H7 (cell line): ENCODE measurements around the gene GNG7. TPM values are rescaled to one million over a fixed set of nuclear protein-coding genes. Genes with fewer than 3 reads are reported as not detected.
A peak's percentile ranks its signal among the peaks of the same experiment; 100 is the strongest.
"Not testable (repeated sequence)": the region's sequence is repeated elsewhere in the genome, so short reads cannot be mapped to it uniquely, and the experiment has no call there.

ENCODE experiments used
- DNase-seq: peaks from one replicate; pipeline ENCODE4 v3.0.0; 2012
- H3K27me3 ChIP-seq: 2 replicates; pipeline ENCODE4 v1.6.0; 2011; ENCODE audit warnings: mild to moderate bottlenecking, low read length; ENCODE audit not compliant: control insufficient read depth, insufficient read depth
- H3K36me3 ChIP-seq: replicated peaks from 2 replicates; pipeline ENCODE4 v1.5.1; 2011; ENCODE audit warnings: low read length; ENCODE audit not compliant: control insufficient read depth, insufficient read depth
- H3K4me3 ChIP-seq: 2 replicates; pipeline ENCODE4 v1.5.1; 2011; ENCODE audit warnings: low read depth, mild to moderate bottlenecking, control low read depth, low read length, moderate library complexity; ENCODE audit not compliant: insufficient read depth
- total RNA-seq: library from RNA; depleted of rRNA; stranded (reverse); fragments of >200 nt; shearing (Covaris generic); gene quantifications from 2 replicates; pipeline ENCODE4 v1.2.3, GENCODE V29; 2014

Gene GNG7
- total RNA-seq, 1 experiment from 2014 or later = 1.1 TPM

DNA sequence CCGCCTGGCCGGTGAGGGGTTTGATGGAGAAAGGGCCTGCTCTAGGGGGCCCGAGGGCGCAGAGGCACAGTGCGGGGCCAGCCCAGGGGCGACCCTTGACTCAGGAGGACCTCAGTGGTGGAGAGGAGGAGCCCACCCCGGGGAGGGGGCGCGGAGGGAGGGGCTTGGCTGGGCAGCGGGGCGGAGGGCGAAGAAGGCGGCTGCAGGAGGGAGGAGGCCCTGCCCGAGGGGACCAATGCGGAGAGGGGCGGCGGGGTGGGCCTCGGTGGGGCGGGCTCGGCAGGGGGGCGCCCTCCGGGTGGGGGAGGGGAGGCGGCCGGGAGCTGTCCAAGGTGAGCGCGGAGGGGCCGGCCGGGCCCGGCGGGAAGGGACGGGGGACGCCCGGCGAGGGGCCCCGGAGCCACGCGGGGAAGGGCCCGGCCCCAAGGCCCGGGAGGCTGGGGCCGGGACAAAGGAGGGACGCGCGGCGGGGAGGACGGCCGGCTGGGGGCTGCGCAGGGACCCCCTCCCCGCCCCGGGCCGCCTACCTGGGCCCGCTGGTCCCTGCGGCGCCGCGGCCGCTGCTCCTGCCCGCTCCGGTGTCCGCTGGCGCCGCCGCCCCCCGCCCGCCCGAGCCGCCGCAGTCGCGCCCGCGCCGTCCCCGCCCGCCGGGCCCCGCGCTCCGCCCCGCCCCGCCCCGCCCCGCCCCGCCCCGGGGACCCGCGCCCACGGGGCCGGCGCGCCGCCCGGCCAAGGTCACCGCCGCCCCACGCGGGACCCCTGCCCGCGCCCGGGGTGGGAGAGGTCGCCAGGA lies 18.5 kb upstream of the GNG7 start, which contains the start of gene DIRAS1:
TSS of gene DIRAS1 (minus strand) at position 596 of the 793 bp plus-strand sequence. CDS start 3,566 bp downstream, outside the sequence.
- Histone ChIP-seq H3K27me3 (peaks cover 11% of the 10 kb centered on the region), H3K36me3 (no peaks in the 10 kb centered on the region), H3K4me3 (peak within 1 kb of the TSS; percentile 52)
- peak; percentile 96 for DNase-seq

DNA sequence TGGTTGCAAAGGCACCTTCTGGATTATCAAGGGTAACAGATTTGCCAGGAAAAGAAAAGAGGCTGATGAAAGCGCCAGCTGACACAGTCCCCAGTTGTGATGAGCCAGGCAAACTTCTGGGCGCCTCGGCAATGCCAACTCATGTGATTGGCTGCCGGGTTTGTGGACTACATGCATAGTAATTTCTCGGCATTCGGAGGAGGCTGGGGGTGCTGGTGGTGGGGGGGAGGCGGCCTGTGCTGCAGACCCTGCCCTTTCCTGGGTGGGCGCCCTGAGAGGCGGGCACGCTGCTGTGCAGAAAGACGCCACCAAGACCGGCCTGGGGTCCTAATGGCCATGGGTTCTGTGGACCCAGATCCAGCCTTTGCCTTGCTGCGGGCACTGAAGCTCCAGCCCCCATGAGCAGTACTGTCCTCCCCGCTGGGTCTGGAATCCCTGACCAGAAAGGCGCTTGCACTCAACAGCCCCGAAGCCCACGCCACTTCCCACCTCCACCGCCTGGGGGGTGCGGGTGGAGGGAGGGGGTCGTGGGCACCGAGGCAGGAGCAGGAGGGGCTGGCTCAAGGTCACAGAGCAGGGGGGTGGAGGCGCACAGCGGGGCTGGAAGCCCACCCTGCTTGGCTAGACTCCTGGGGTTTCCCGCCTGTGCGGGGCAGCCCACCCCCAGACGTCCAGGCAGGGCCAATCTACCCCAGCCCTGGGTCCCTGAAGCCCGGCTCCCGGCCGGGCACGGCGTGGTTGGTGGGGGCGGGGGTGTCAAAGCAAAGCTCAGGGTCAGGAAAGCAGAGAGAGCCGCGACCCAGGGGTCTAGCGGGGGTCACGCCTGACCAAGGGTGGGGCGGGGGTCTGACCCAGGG lies 17.7 kb upstream of the GNG7 start:
- peak; percentile 91 for DNase-seq
- Histone ChIP-seq H3K36me3 (no peaks in the 10 kb centered on the region), H3K27me3 (peaks cover 11% of the 10 kb centered on the region), H3K4me3 (peak overlapping the region; percentile 46)

DNA sequence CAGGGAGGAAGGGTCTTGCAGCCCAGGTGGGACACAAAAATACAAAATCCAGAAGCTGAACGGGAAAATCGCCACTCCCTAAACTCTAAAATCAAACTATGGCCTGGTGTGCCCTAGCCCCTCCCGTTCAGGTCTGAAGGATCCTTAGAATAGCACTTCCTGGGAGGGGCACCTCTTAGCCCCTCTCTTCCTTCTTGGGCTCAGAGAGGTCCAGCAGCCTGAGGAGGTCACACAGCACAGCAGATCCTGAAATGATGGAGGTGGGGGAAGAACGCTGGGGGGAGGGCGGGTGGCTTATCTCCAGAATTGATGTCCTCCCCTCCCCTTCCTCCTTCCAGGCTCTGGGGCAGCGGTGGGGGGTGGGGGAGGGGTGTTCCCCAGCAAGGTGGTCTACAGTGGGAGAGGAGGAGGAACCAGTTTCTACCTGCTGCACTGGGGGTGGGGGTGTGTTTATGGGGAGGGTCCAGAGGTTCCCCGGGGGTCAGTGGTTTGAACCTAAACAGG lies 16.8 kb upstream of the GNG7 start:
- DNase-seq = peak; percentile 68
- no peaks in the 10 kb centered on the region for H3K36me3 ChIP-seq
- peaks cover 11% of the 10 kb centered on the region for H3K27me3 ChIP-seq
- H3K4me3 ChIP-seq = no peak overlapping the region

DNA sequence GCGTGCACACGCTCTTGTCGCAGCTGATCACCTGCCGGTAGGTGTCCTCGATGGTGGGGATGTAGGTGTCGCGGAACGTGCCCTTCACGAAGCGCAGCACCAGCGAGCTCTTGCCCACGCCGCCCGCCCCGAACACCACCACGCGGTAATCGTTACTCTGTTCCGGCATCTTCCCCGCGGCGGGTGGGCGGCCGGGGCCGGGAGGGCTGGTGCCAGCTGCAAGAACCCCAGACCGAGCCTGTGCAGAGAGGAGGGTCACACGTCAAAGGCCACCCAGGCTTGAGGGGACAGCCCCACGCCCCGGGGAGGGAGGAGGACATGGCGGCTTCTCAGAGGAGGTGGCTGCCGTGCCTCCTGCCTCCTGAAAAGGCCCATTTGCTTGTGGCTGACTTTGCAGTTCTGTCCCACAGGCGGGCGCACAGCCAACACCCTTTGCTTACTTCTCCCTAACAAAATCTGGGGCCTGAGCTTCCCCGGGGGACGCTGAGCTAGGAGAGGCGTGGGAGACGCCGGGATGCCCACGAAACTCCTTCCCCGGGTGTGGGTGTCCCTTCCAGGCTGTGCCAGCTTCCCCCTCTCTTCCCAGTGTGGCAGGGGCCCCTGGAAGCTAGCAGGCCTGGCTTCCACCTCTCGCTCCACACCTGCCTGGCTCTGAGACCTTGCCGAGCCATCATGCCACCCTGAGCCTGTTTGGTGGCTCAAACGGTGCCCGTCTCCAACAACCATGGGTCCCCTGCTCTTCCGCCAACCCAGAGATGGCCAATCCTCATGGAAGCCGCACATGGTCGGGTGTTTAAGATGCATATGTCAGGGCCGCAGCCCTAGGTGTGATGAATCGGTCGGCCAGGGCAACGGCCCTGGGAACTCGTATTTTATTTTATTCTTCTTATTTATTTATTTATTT lies 15.4 kb upstream of the GNG7 start:
- H3K36me3 ChIP-seq = no peaks in the 10 kb centered on the region
- no peak overlapping the region for H3K4me3 ChIP-seq
- no peak for DNase-seq
- H3K27me3 ChIP-seq = peaks cover 11% of the 10 kb centered on the region

DNA sequence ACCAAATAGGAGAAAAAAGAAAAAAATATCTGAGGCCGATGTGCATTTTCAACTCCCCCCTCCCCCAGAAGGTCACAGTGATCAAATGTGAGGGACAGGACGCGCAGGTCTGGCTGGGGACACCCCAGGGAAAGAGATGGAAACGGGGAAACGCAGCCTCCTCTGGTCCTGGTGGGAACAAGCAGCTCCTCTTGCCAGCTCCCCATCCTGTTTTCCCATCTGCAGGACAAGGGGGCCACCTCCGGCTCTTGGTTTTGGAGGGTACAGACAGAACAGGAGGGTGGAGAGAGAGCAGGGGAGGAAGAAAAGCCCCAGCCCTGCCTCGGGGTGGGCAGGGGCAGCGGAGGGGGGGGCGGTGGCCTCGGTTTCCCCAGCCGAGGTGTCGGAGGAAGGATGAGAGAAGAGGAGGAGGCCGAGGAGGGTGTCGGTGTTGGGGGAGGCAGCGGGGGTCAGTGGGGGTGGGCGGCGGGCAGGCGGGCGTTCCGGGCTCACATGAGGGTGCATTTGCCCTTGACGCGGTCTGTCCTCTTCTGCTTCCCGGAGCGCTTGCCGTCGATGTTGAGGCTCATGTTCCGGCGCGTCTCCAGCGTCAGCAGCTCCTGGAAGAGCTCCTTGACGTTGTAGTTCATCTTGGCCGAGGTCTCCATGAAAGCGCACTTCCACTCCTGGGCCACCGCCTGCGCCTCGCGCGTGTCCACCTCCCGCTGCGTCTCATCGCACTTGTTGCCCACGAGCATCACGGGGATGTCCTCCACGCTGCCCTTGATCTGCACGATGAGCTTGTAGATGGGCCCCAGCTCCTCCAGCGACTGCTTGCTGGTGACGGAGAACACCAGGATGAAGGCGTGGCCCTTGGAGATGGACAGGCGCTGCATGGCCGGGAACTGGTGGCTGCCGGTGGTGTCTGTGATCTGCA lies 14.5 kb upstream of the GNG7 start:
- Histone ChIP-seq H3K4me3 (no peak overlapping the region), H3K27me3 (peaks cover 4% of the 10 kb centered on the region), H3K36me3 (no peaks in the 10 kb centered on the region)
- no peak for DNase-seq

DNA sequence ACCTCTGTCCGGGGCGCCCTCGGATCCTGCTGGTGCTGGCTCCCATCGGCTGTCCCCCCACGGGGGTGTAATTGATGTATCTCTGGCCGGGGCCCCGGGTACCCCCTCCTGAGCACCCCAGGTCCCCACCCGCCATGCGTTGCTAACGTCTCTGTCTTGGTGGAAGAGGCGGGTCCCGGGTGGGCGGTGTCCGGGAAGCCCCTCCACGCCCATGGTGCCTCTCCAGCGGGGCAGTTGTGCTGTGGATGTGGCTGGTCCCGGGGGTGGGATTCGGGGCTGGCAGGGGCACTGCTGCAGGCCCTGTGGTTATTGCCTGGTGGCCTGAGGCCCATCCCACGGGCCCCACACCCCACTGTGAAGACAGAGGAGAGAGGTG lies 13.8 kb upstream of the GNG7 start:
- DNase-seq = no peak
- no peaks in the 10 kb centered on the region for H3K36me3 ChIP-seq

DNA sequence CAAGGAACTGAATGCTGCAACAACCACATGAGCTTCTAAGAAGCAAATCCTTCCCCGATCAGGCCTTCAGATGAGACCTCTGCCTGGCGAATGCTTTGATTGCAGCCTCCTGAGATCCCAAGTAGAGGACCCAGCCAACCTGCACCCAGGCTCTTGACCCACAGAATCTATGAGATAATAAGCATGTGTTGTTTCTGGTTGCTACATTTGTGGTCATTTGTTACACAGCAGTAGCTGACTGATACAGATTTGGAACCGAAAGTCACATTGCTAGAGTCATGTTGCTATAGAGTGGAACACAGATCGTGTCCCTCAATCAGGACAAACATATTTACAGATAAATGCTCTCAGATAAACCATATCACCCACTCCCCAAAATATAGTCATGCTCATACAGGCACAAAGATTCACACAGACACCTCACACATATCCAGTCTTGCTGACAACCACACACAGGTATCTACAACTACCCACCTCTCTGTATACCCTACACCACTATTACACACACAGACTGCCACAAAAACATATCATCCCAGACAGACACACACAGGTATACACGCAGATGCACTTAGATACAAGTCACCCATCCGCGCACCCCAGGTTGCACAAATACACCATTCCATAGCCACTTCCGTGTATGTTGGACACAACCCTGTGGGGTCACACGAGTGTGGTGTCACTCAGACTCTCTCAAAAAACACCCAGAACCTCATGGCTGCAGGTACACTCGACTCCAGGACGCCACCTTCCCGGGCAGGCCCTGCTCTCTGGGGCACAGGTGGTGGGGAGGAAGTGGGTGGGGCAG lies 13.2 kb upstream of the GNG7 start:
- Histone ChIP-seq H3K36me3 (no peaks in the 10 kb centered on the region), H3K4me3 (no peak overlapping the region), H3K27me3 (no peaks in the 10 kb centered on the region)
- DNase-seq = no peak

More for the DNA sequence above, 13.8 kb upstream of the GNG7 start:
- H3K4me3 ChIP-seq = no peak overlapping the region
- H3K27me3 ChIP-seq = no peaks in the 10 kb centered on the region

DNA sequence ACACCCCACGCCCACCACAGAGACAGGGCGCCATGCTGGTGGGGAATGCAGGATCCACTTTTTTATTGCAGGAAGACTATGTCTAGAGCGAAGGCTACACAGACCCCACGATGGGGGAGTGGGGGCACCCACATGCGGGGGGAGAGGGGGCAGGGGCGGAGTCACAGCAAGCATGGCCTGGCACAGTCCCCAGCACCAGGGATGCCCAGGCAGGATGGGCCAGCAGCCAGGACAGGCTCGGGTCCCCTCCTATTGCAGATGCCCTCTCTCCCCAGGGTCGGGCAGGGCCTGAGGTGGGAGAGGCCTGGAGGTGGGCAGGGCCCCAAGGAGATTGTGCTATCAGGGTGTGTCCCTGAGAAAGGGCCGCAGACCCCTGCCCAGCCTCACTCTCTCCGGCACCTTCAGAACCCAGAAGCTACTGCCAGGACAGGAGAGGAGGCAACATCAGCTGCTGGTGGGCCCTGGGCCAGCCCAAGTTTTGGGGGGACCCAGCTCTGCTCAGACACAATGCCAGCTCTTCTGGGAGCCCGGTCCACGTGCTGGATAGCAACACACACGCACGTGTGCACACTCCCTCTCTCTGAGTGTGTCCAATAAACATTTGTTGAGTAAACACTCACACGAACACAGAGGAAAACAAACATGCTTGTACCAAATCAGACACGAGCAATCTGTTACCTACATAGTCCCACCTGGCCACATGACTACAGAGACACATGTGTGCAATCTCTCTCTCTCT lies 12.2 kb upstream of the GNG7 start:
- Histone ChIP-seq H3K27me3 (no peaks in the 10 kb centered on the region), H3K4me3 (no peak overlapping the region), H3K36me3 (no peaks in the 10 kb centered on the region)
- no peak for DNase-seq

DNA sequence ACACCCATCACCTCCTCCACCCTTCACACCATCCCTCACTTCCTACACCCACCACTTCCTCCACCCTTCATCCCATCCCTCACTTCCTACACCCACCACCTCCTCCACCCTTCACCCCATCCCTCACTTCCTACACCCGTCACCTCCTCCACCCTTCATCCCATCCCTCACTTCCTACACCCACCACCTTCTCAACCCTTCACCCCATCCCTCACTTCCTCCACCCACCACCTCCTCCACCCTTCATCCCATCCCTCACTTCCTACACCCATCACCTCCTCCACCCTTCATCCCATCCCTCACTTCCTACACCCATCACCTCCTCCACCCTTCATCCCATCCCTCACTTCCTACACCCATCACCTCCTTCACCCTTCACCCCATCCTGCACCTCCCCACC lies 11.6 kb upstream of the GNG7 start:
- DNase-seq, H3K36me3 ChIP-seq, H3K4me3 ChIP-seq, H3K27me3 ChIP-seq: not testable (repeated sequence)

DNA sequence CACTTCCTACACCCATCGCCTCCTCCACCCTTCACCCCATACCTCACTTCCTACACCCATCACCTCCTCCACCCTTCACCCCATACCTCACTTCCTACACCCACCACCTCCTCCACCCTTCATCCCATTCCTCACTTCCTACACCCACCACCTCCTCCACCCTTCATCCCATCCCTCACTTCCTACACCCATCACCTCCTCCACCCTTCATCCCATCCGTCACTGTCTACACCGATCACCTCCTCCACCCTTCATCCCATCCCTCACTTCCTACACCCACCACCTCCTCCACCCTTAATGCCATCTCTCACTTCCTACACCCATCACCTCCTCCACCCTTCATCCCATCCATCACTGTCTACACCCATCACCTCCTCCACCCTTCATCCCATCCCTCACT lies 10.7 kb upstream of the GNG7 start:
- not testable (repeated sequence) for H3K36me3 ChIP-seq, DNase-seq, H3K4me3 ChIP-seq, H3K27me3 ChIP-seq

DNA sequence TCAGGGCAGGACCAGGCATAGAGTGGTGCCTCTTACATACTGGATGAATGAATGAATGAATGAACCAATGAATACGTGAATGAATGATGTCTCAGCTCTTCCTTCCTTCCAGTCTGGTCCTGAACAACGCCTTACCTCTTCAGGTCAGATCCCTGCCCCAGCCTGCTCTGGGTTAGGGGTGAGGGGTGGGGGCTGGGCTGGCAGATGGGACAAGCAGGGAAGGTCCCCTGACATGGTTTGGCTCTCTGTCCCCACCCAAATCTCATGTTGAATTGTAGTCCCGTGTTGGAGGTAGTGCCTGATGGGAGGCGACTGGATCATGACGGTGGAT lies 9.3 kb upstream of the GNG7 start:
- H3K36me3 ChIP-seq = no peaks in the 10 kb centered on the region
- no peaks in the 10 kb centered on the region for H3K27me3 ChIP-seq
- H3K4me3 ChIP-seq = no peak overlapping the region
- no peak for DNase-seq

DNA sequence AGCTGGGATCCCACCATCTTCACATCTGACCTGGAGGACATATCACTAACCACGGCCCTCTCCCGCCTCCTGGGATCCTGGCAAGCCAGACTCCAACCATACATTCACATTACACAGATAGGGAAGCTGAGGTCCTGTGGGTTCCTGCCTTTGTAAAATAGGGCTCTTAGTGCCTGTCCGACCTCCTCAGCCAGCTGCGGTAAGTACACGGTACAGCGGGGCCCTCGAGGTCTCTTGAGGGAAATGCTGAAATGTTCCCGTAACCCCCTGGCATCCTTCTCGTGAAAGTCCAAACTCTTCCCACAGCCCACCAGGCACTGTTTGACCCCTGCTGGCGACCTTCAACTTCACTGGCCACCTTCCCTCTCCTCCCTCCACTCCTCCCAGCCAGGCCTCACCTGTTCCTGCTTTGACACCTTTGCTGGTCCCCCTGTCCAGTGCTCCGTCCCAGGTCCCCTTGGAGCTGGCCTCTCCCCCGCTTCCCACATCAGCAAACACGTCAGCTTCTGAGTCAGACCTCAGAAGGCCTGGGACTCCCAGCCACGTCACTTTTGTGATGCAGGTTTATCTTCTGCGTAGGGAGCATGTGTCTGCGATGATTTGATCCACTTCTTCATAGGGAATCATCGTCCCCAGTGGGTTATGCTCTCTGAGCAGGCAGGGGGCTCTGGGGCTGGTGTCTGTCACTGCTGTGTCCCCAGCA lies 8.8 kb upstream of the GNG7 start:
- no peak for DNase-seq
- H3K4me3 ChIP-seq = no peak overlapping the region
- H3K27me3 ChIP-seq = no peaks in the 10 kb centered on the region
- no peaks in the 10 kb centered on the region for H3K36me3 ChIP-seq
